T-helper 1 cell (primary cell): ENCODE data around the gene PTBP2.
"Not testable (repeated sequence)": the region's sequence is repeated elsewhere in the genome, so short reads cannot be mapped to it uniquely, and the experiment has no call there.

Experiments used
- DNase-seq, 5 donors: peaks; one replicate each; pipeline ENCODE4 v3.0.0-alpha.2; 2012 to 2020

PTBP2 gene

GRCh38 chr1:96730574-96731298 lies 9.2 kb downstream of the PTBP2 start:
- DNase-seq, result no peak

GRCh38 chr1:96741335-96741734 lies 19.8 kb downstream of the PTBP2 start:
- no peak for DNase-seq

GRCh38 chr1:96746440-96747420 lies 25.1 kb downstream of the PTBP2 start:
- no peak for DNase-seq

- no peak for DNase-seq
Observed at GRCh38 chr1:96747565-96747964, 26.0 kb downstream of the PTBP2 start.

- no peak for DNase-seq
Observed at GRCh38 chr1:96748078-96748477, 26.5 kb downstream of the PTBP2 start.

GRCh38 chr1:96749618-96750017 lies 28.0 kb downstream of the PTBP2 start:
- DNase-seq, result no peak

GRCh38 chr1:96752394-96752793 lies 30.8 kb downstream of the PTBP2 start:
- no peak for DNase-seq

- no peak for DNase-seq
Observed at GRCh38 chr1:96756789-96757188, 35.2 kb downstream of the PTBP2 start.

- not testable (repeated sequence) for DNase-seq
Observed at GRCh38 chr1:96762586-96762985, 41.0 kb downstream of the PTBP2 start.

GRCh38 chr1:96763514-96763913 lies 41.9 kb downstream of the PTBP2 start:
- no peak for DNase-seq

GRCh38 chr1:96764469-96764868 lies 42.9 kb downstream of the PTBP2 start:
- no peak for DNase-seq

- no peak for DNase-seq
Observed at GRCh38 chr1:96771847-96772246, 50.3 kb downstream of the PTBP2 start.

- DNase-seq, result no peak
Observed at GRCh38 chr1:96772349-96772748, 50.8 kb downstream of the PTBP2 start.

- no peak for DNase-seq
Observed at GRCh38 chr1:96772972-96773371, 51.4 kb downstream of the PTBP2 start.

GRCh38 chr1:96782206-96782605 lies 60.6 kb downstream of the PTBP2 start:
- DNase-seq, result no peak

- DNase-seq, result no peak
Observed at GRCh38 chr1:96782856-96783255, 61.3 kb downstream of the PTBP2 start.

- DNase-seq, result no peak
Observed at GRCh38 chr1:96790599-96790998, 69.0 kb downstream of the PTBP2 start.

- no peak for DNase-seq
Observed at GRCh38 chr1:96792220-96792619, 70.6 kb downstream of the PTBP2 start.

- not testable (repeated sequence) for DNase-seq
Observed at GRCh38 chr1:96801696-96802095, 80.1 kb downstream of the PTBP2 start.

GRCh38 chr1:96804648-96805047 lies 83.1 kb downstream of the PTBP2 start:
- no peak for DNase-seq

GRCh38 chr1:96808191-96808590 lies 86.6 kb downstream of the PTBP2 start:
- no peak for DNase-seq

GRCh38 chr1:96815914-96816313 lies 94.3 kb downstream of the PTBP2 start:
- DNase-seq, result no peak

GRCh38 chr1:96820107-96820506 lies 98.5 kb downstream of the PTBP2 start:
- no peak for DNase-seq

- DNase-seq, result no peak
Observed at GRCh38 chr1:96820671-96821070, 99.1 kb downstream of the PTBP2 start.
